Calu3 (cell line): ENCODE measurements around the gene BRD4. TPM values are rescaled to one million over a fixed set of nuclear protein-coding genes. Genes with fewer than 3 reads are reported as not detected.

Experiments used
- BruUV-seq: library from RNA; stranded (reverse); fragments of 400-500 nt; replicated peaks from 2 replicates; lab custom pipeline; 2021; lab: Mats Ljungman, UMichigan
- CTCF ChIA-PET: fragments of 300-600 bp; sonication (Branson Sonifier 250); formaldehyde crosslinking; loops from one replicate; lab custom pipeline; 2022; ENCODE audit warnings: antibody characterized with exemption; lab: Charles Lee
- DNase-seq: peaks from one replicate; pipeline ENCODE4 v3.0.0; 2022
- H3K27ac Mint-ChIP-seq: one replicate; pipeline ENCODE4 v1.8.0; 2022; ENCODE audit warnings: mixed read lengths; ENCODE audit not compliant: unreplicated experiment
- H3K27me3 Mint-ChIP-seq: one replicate; pipeline ENCODE4 v1.8.0; 2022; ENCODE audit warnings: mixed read lengths; ENCODE audit not compliant: unreplicated experiment
- H3K36me3 Mint-ChIP-seq: one replicate; pipeline ENCODE4 v1.8.0; 2022; ENCODE audit warnings: mild to moderate bottlenecking, moderate library complexity, mixed read lengths; ENCODE audit not compliant: insufficient read depth, unreplicated experiment
- H3K4me1 Mint-ChIP-seq: one replicate; pipeline ENCODE4 v1.8.0; 2022; ENCODE audit warnings: mild to moderate bottlenecking, low read depth, mixed read lengths; ENCODE audit not compliant: unreplicated experiment
- H3K4me3 Mint-ChIP-seq: one replicate; pipeline ENCODE4 v1.8.0; 2022; ENCODE audit warnings: mild to moderate bottlenecking, low read depth, moderate library complexity, mixed read lengths; ENCODE audit not compliant: unreplicated experiment
- H3K9me3 Mint-ChIP-seq: one replicate; pipeline ENCODE4 v1.8.0; 2022; ENCODE audit warnings: low read depth, mixed read lengths; ENCODE audit not compliant: unreplicated experiment
- CTCF ChIP-seq: fragments of 200-600 bp; IDR thresholded peaks from one replicate; pipeline ENCODE4 v1.8.0; 2022; ENCODE audit warnings: antibody characterized with exemption; ENCODE audit not compliant: unreplicated experiment
- intact Hi-C: fragments of 100-400 bp; cut with micrococcal nuclease; formaldehyde crosslinking; loops from one replicate; pipeline ENCODE4 v1.10.0; 2022; ENCODE audit not compliant: unreplicated experiment
- total RNA-seq: library from RNA; stranded (reverse); gene quantifications from 2 replicates; pipeline ENCODE4 v1.2.3, GENCODE V29; 2022

Gene BRD4
- total RNA-seq, 1 experiment from 2014 or later: 93.9 TPM

GRCh38 chr19:15255359-15255990 lies 76.9 kb downstream of the BRD4 start:
- no peak overlapping the region for H3K4me3 Mint-ChIP-seq
- CTCF ChIA-PET: interaction anchor here (0.6 kb wide), 1 partner anchor 23 kb away, joined by 9 read pairs; the partner anchor contains the start of gene EPHX3
- H3K27ac Mint-ChIP-seq: no peak overlapping the region
- no peaks in the 10 kb centered on the region for H3K27me3 Mint-ChIP-seq
- no peak for TF ChIP-seq CTCF
- no peaks in the 10 kb centered on the region for H3K9me3 Mint-ChIP-seq
- intact Hi-C loops: no loop called here
- no peak for DNase-seq
- H3K4me1 Mint-ChIP-seq: no peaks in the 10 kb centered on the region
- peaks cover 50% of the 10 kb centered on the region for H3K36me3 Mint-ChIP-seq
- BruUV-seq: TSS peak; percentile 87

- Mint-ChIP-seq H3K4me3 (no peak overlapping the region), H3K9me3 (no peaks in the 10 kb centered on the region), H3K27me3 (no peaks in the 10 kb centered on the region), H3K36me3 (peaks cover 50% of the 10 kb centered on the region), H3K27ac (no peak overlapping the region), H3K4me1 (no peaks in the 10 kb centered on the region)
- CTCF ChIA-PET: no interaction called here
- DNase-seq: no peak
- BruUV-seq: no TSS peak
- intact Hi-C loops: loop anchor here (5.0 kb wide), 1 partner anchor 77 kb away; no protein-coding TSS in a partner anchor
- no peak for TF ChIP-seq CTCF
These were observed 77.8 kb downstream of the BRD4 start for GRCh38 chr19:15254547-15254946.

GRCh38 chr19:15253513-15253912 lies 78.8 kb downstream of the BRD4 start:
- Mint-ChIP-seq H3K4me1 (peaks cover 9% of the 10 kb centered on the region), H3K27ac (no peak overlapping the region), H3K9me3 (no peaks in the 10 kb centered on the region), H3K4me3 (no peak overlapping the region), H3K36me3 (peaks cover 46% of the 10 kb centered on the region), H3K27me3 (no peaks in the 10 kb centered on the region)
- CTCF ChIA-PET: no interaction called here
- no peak for DNase-seq
- intact Hi-C loops: loop anchor here (5.0 kb wide), 1 partner anchor 76 kb away; no protein-coding TSS in a partner anchor
- no TSS peak for BruUV-seq
- no peak for TF ChIP-seq CTCF

GRCh38 chr19:15253061-15253460 lies 79.3 kb downstream of the BRD4 start:
- no peaks in the 10 kb centered on the region for H3K27me3 Mint-ChIP-seq
- peaks cover 51% of the 10 kb centered on the region for H3K36me3 Mint-ChIP-seq
- H3K4me3 Mint-ChIP-seq: no peak overlapping the region
- TF ChIP-seq CTCF: no peak
- no peak overlapping the region for H3K27ac Mint-ChIP-seq
- intact Hi-C loops: loop anchor here (5.0 kb wide), 1 partner anchor 76 kb away; no protein-coding TSS in a partner anchor
- no TSS peak for BruUV-seq
- no peak for DNase-seq
- H3K9me3 Mint-ChIP-seq: no peaks in the 10 kb centered on the region
- peaks cover 13% of the 10 kb centered on the region for H3K4me1 Mint-ChIP-seq
- CTCF ChIA-PET: interaction anchor here (0.6 kb wide), 1 partner anchor 1665 kb away, joined by 6 read pairs; no protein-coding TSS in a partner anchor
